Subcutaneous abdominal adipose tissue (tissue), 5 donors: ENCODE data around the gene IMPACT.

Experiments
- H3K27ac ChIP-seq: one replicate; pipeline ENCODE4 v1.7.0; 2013; ENCODE audit warnings: low read depth, mild to moderate bottlenecking, inconsistent platforms, low read length, moderate library complexity
- H3K27me3 ChIP-seq, 5 donors: one replicate each; pipeline ENCODE4 v1.7.0; 2013; ENCODE audit warnings: low read length in 5 of 5, inconsistent platforms in 1 of 5; ENCODE audit not compliant: control insufficient read depth in 5 of 5, insufficient read depth in 4 of 5
- H3K36me3 ChIP-seq, 5 donors: one replicate each; pipeline ENCODE4 v1.7.0; 2013; ENCODE audit warnings: low read length in 5 of 5; ENCODE audit not compliant: control insufficient read depth in 5 of 5, insufficient read depth in 5 of 5
- H3K4me1 ChIP-seq, 5 donors: one replicate each; pipeline ENCODE4 v1.7.0; 2013; ENCODE audit warnings: low read length in 5 of 5, mild to moderate bottlenecking in 3 of 5, moderate library complexity in 1 of 5; ENCODE audit not compliant: control insufficient read depth in 5 of 5, insufficient read depth in 5 of 5
- H3K4me3 ChIP-seq, 5 donors: one replicate each; pipeline ENCODE4 v1.7.0; 2013; ENCODE audit warnings: low read length in 5 of 5, low read depth in 1 of 5
- H3K9ac ChIP-seq, 5 donors: one replicate each; pipeline ENCODE4 v1.7.0; 2013; ENCODE audit warnings: low read length in 5 of 5, mild to moderate bottlenecking in 4 of 5, moderate library complexity in 3 of 5
- H3K9me3 ChIP-seq, 5 donors: one replicate each; pipeline ENCODE4 v1.7.0; 2013; ENCODE audit warnings: low read length in 5 of 5; ENCODE audit not compliant: control insufficient read depth in 5 of 5
- donor health status: healthy.
- donor health status: healthy.
- donor health status: healthy.
- donor health status: healthy.
- donor health status: healthy.

The IMPACT gene

DNA sequence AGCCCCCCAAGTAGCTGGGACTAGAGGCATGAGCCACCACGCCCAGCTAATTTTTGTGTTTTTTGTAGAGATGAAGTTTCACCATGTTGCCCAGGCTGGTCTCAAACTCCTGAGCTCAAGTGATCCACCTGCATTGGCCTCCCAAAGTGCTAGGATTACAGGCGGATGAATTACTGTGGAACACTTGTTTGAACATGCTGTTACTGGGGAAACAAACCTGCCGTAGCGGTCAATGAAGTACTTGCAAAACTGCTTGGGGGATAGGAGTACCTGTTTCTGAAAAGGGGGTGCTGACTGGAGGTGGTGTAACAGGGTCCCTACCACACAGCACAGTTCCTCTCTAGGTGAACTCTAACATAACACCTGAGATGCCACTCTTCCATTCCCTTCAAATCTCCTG lies 5.9 kb upstream of the IMPACT start:
- H3K27me3 ChIP-seq, result peaks cover 6 to 20% (median 12%) of the 10 kb centered on the region in 5 donors
- H3K9me3 ChIP-seq, result no peaks in the 10 kb centered on the region
- no peaks in the 10 kb centered on the region for H3K4me1 ChIP-seq
- no peak overlapping the region for H3K4me3 ChIP-seq
- no peak overlapping the region for H3K9ac ChIP-seq
- no peaks in the 10 kb centered on the region for H3K36me3 ChIP-seq
- H3K27ac ChIP-seq, result no peak overlapping the region

DNA sequence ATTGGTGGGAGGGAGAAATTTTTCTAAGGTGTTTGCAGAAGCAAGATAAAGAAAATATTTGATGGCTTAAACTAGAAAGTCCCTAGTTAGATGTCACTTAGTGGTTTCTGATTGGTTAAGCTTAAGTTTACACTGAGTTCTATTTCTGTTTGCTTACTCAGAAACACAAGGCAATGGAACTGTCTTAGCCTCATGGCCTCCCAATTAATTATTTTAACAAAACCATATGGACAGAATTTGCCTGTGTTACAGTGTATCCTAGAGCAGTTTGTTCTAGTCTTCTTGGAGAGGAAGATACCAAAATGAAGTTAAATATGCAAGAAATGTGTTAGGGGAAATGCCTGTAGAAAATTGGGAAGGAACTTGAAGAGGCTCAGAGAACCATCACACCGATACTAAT lies 4.6 kb upstream of the IMPACT start:
- Histone ChIP-seq H3K27me3 (peaks cover 6 to 20% (median 12%) of the 10 kb centered on the region in 5 donors), H3K9me3 (no peaks in the 10 kb centered on the region)

DNA sequence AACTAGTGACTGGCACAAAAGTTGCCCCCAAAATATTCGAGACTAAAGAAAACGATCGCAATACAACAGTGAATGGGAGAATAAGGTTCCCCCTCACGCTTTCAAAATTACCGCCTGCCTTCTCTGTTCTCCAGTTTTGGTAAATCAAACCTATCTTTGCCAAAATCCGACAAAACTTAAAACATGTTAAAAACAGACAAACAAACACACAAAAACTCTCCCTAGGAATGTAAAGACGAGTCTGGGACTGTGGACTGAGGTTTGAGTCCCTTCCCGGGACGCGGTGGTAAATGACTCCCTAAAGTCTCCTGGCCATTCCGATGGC lies 435 bp upstream of the IMPACT start:
- Histone ChIP-seq H3K27ac (peak overlapping the region; percentile 82), H3K36me3 (peaks cover 0 to 3% (median 3%) of the 10 kb centered on the region in 5 donors), H3K9ac (peak overlapping the region in 4 of 5 donors; percentile 59 to 80 (median 76)), H3K4me3 (peak overlapping the region; percentile 75 to 86 (median 83)), H3K9me3 (no peaks in the 10 kb centered on the region), H3K27me3 (peaks cover 0 to 12% (median 9%) of the 10 kb centered on the region in 5 donors), H3K4me1 (peaks cover 0 to 15% (median 12%) of the 10 kb centered on the region in 5 donors)

More for the DNA sequence above, 4.6 kb upstream of the IMPACT start:
- H3K4me3 ChIP-seq, result no peak overlapping the region
- H3K9ac ChIP-seq, result no peak overlapping the region
- no peaks in the 10 kb centered on the region for H3K36me3 ChIP-seq
- H3K27ac ChIP-seq, result no peak overlapping the region
- peaks cover 0 to 5% (median 2%) of the 10 kb centered on the region in 5 donors for H3K4me1 ChIP-seq

- H3K36me3 ChIP-seq, result peaks cover 0 to 6% (median 3%) of the 10 kb centered on the region in 5 donors
- H3K9ac ChIP-seq, result no peak overlapping the region
- peak overlapping the region; percentile 80 to 86 (median 85) for H3K4me3 ChIP-seq
- H3K27me3 ChIP-seq, result peaks cover 0 to 12% (median 4%) of the 10 kb centered on the region in 5 donors
- peaks cover 0 to 15% (median 12%) of the 10 kb centered on the region in 5 donors for H3K4me1 ChIP-seq
- no peak overlapping the region for H3K27ac ChIP-seq
- H3K9me3 ChIP-seq, result no peaks in the 10 kb centered on the region
Observed at GRCh38 chr18:24427484-24427883, 1.0 kb downstream of the IMPACT start.

GRCh38 chr18:24428709-24429108 lies 2.2 kb downstream of the IMPACT start:
- no peak overlapping the region for H3K4me3 ChIP-seq
- no peak overlapping the region for H3K9ac ChIP-seq
- peaks cover 0 to 8% (median 0%) of the 10 kb centered on the region in 5 donors for H3K27me3 ChIP-seq
- no peaks in the 10 kb centered on the region for H3K9me3 ChIP-seq
- H3K27ac ChIP-seq, result no peak overlapping the region
- H3K36me3 ChIP-seq, result peaks cover 0 to 9% (median 4%) of the 10 kb centered on the region in 5 donors
- peaks cover 0 to 15% (median 12%) of the 10 kb centered on the region in 5 donors for H3K4me1 ChIP-seq

DNA sequence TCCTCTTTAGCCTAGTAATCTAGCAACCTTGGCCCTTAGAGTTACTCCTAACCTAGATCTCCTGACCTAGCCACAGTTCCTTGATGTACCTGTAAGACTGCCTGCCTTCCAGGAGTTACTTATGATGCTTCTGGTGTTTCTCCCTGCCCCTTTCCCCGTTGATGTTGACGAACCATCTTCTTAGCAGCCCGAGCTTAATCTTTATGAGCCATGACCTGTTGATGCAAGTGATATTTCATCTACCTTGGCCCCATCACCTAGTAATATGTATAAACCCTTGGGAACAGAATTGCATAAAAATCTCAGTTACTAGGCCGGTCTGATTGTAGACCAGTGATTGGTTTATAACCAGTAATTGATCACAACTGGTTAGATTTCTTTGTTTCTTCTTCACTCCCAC lies 2.7 kb downstream of the IMPACT start:
- Histone ChIP-seq H3K4me1 (peaks cover 0 to 15% (median 12%) of the 10 kb centered on the region in 5 donors), H3K9me3 (no peaks in the 10 kb centered on the region), H3K27ac (no peak overlapping the region), H3K36me3 (peaks cover 0 to 9% (median 4%) of the 10 kb centered on the region in 5 donors), H3K9ac (no peak overlapping the region), H3K4me3 (no peak overlapping the region), H3K27me3 (peaks cover 0 to 4% (median 0%) of the 10 kb centered on the region in 5 donors)

- peaks cover 0 to 4% (median 1%) of the 10 kb centered on the region in 5 donors for H3K4me1 ChIP-seq
Observed at GRCh38 chr18:24432618-24433017, 6.1 kb downstream of the IMPACT start.

DNA sequence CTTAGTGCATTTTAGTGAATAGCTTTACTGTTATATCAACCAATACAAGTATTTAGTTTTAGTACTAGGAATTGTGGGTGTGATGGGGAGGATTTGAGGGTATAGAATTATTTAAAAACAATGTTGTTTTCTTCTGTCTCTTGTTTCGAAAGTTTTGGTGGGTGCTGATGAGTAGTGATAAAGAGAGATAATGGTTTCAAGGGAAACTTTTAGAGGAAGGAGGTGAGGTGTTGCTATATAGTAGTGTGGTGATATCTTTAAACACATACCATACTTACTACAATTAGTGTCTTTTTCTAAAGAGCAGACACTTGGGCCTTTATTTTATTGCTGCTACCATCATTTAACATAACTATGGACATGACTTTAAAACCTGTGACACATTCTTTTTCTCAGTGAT lies 10.5 kb downstream of the IMPACT start:
- Histone ChIP-seq H3K9me3 (no peaks in the 10 kb centered on the region), H3K27me3 (no peaks in the 10 kb centered on the region), H3K27ac (no peak overlapping the region), H3K36me3 (peaks cover 18 to 50% (median 32%) of the 10 kb centered on the region in 5 donors), H3K4me3 (no peak overlapping the region), H3K4me1 (no peaks in the 10 kb centered on the region), H3K9ac (no peak overlapping the region)

More at GRCh38 chr18:24432618-24433017, 6.1 kb downstream of the IMPACT start:
- no peak overlapping the region for H3K27ac ChIP-seq
- no peaks in the 10 kb centered on the region for H3K27me3 ChIP-seq
- peaks cover 8 to 16% (median 10%) of the 10 kb centered on the region in 5 donors for H3K36me3 ChIP-seq
- no peak overlapping the region for H3K9ac ChIP-seq
- no peak overlapping the region for H3K4me3 ChIP-seq
- H3K9me3 ChIP-seq, result no peaks in the 10 kb centered on the region

DNA sequence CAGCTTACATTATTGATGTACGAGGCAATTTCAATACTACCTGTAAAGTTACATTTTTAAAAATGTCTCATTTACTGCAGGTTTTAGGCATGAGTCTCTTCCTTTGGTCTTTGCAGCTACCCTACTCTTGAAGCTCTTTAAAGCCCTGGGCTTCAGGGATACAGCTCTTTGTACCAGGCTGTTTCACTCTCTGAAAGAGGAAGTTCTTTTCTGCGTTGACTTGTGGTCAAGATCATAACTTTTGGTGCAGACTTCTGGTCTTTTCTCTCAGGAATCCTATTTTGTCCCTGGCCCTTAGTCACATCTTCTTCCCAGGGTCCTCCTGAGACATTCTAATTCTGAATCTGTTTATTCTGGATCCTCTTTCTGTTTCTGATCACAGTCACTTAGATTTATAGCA lies 17.4 kb downstream of the IMPACT start:
- no peaks in the 10 kb centered on the region for H3K9me3 ChIP-seq
- H3K27me3 ChIP-seq, result no peaks in the 10 kb centered on the region
- H3K4me1 ChIP-seq, result no peaks in the 10 kb centered on the region
- H3K27ac ChIP-seq, result no peak overlapping the region
- H3K36me3 ChIP-seq, result peaks cover 35 to 69% (median 51%) of the 10 kb centered on the region in 5 donors
- no peak overlapping the region for H3K9ac ChIP-seq
- no peak overlapping the region for H3K4me3 ChIP-seq

DNA sequence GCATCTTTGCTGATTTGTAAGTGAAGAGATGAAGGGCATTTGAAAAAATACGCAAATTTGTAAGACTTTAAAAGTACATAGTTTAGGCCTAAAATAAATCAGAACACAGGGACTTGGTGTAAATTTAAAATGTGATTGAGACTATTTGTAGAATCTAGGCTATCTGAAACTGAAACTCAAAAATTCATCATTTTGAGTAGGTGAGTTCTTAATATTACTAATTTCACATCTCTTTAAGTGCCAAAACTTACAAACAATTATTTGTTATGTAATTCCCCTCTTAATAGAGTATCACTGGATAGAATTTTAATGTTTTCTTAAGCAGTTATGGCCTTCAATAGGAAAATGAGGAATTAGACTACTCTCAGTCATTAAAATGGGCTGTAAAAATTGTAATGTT lies 20.0 kb downstream of the IMPACT start:
- Histone ChIP-seq H3K4me3 (no peak overlapping the region), H3K4me1 (no peaks in the 10 kb centered on the region), H3K9me3 (no peaks in the 10 kb centered on the region), H3K36me3 (peaks cover 49 to 78% (median 61%) of the 10 kb centered on the region in 5 donors), H3K9ac (peak overlapping the region in 1 of 5 donors; percentile 39), H3K27ac (no peak overlapping the region), H3K27me3 (no peaks in the 10 kb centered on the region)
